ENCODE measurements around the gene SKIC8. TPM values are rescaled to one million over a fixed set of nuclear protein-coding genes. Genes with fewer than 3 reads are reported as not detected.

Gene SKIC8
- total RNA-seq, 1 donor: 72.1 TPM

GRCh38 chr15:78316283-78317083, 17.1 kb upstream of the SKIC8 start:
- no peak for DNase-seq (ENCODE audit: low read depth)
- no peak for TF ChIP-seq CTCF (IDR thresholded peaks at IDR 0.05; ENCODE audit: insufficient read depth, low read depth, low read length)
- H3K4me3 ChIP-seq (ENCODE audit: low read depth, low read length): no peak overlapping the region

GRCh38 chr15:78315686-78316282, 16.4 kb upstream of the SKIC8 start:
- TF ChIP-seq CTCF (IDR thresholded peaks at IDR 0.05; ENCODE audit: insufficient read depth, low read depth, low read length): peak; percentile 24
- H3K4me3 ChIP-seq (ENCODE audit: low read depth, low read length): no peak overlapping the region
- no peak for DNase-seq (ENCODE audit: low read depth)

- DNase-seq (ENCODE audit: low read depth): no peak
- TF ChIP-seq CTCF (IDR thresholded peaks at IDR 0.05; ENCODE audit: insufficient read depth, low read depth, low read length): no peak
- no peak overlapping the region for H3K4me3 ChIP-seq (ENCODE audit: low read depth, low read length)
Measured at GRCh38 chr15:78314181-78314581, 14.8 kb upstream of the SKIC8 start.

GRCh38 chr15:78313383-78313782, 14.0 kb upstream of the SKIC8 start:
- no peak for TF ChIP-seq CTCF (IDR thresholded peaks at IDR 0.05; ENCODE audit: insufficient read depth, low read depth, low read length)
- no peak for DNase-seq (ENCODE audit: low read depth)
- H3K4me3 ChIP-seq (ENCODE audit: low read depth, low read length): no peak overlapping the region

- no peak for TF ChIP-seq CTCF (IDR thresholded peaks at IDR 0.05; ENCODE audit: insufficient read depth, low read depth, low read length)
- no peak for DNase-seq (ENCODE audit: low read depth)
- H3K4me3 ChIP-seq (ENCODE audit: low read depth, low read length): no peak overlapping the region
Measured at GRCh38 chr15:78312957-78313356, 13.5 kb upstream of the SKIC8 start.

- no peak for TF ChIP-seq CTCF (IDR thresholded peaks at IDR 0.05; ENCODE audit: insufficient read depth, low read depth, low read length)
- no peak overlapping the region for H3K4me3 ChIP-seq (ENCODE audit: low read depth, low read length)
- DNase-seq (ENCODE audit: low read depth): no peak
Measured at GRCh38 chr15:78312536-78312935, 13.1 kb upstream of the SKIC8 start.

All from fibroblast of villous mesenchyme (primary cell).